ENCODE measurements around the gene SAG.
A peak's percentile ranks its signal among the peaks of the same experiment; 100 is the strongest.

SAG gene

GRCh38 chr2:233387667-233388528, 80.3 kb downstream of the SAG start:
- no peaks in the 10 kb centered on the region for H3K27me3 ChIP-seq (ENCODE audit: control insufficient read depth in 1 of 2, insufficient read depth in 2 of 2, low read length in 2 of 2)
- no peaks in the 10 kb centered on the region for H3K36me3 ChIP-seq (ENCODE audit: control insufficient read depth in 2 of 2, insufficient read depth in 2 of 2, low read length in 2 of 2)
- H3K4me1 ChIP-seq (ENCODE audit: control insufficient read depth, insufficient read depth, low read length): peaks cover 44% of the 10 kb centered on the region
- H3K9ac ChIP-seq (ENCODE audit: low read length in 2 of 2): peak overlapping the region; percentile 65 to 86
- peak overlapping the region; percentile 99 for H3K27ac ChIP-seq (ENCODE audit: low read length)
- H3K4me3 ChIP-seq (ENCODE audit: low read length in 2 of 2): peak overlapping the region; percentile 31 to 65
- no peaks in the 10 kb centered on the region for H3K9me3 ChIP-seq (ENCODE audit: control insufficient read depth in 2 of 2, low read length in 2 of 2)

- peak overlapping the region; percentile 60 for H3K27ac ChIP-seq (ENCODE audit: low read length)
- H3K9me3 ChIP-seq (ENCODE audit: control insufficient read depth in 2 of 2, low read length in 2 of 2): no peaks in the 10 kb centered on the region
- no peak overlapping the region for H3K9ac ChIP-seq (ENCODE audit: low read length in 2 of 2)
- no peaks in the 10 kb centered on the region for H3K27me3 ChIP-seq (ENCODE audit: control insufficient read depth in 1 of 2, insufficient read depth in 2 of 2, low read length in 2 of 2)
- H3K36me3 ChIP-seq (ENCODE audit: control insufficient read depth in 2 of 2, insufficient read depth in 2 of 2, low read length in 2 of 2): no peaks in the 10 kb centered on the region
- H3K4me1 ChIP-seq (ENCODE audit: control insufficient read depth, insufficient read depth, low read length): peaks cover 38% of the 10 kb centered on the region
- H3K4me3 ChIP-seq (ENCODE audit: low read length in 2 of 2): no peak overlapping the region
Observed at GRCh38 chr2:233389601-233390125, 82.0 kb downstream of the SAG start.

- Histone ChIP-seq H3K36me3 (ENCODE audit: control insufficient read depth in 2 of 2, insufficient read depth in 2 of 2, low read length in 2 of 2) (no peaks in the 10 kb centered on the region), H3K9ac (ENCODE audit: low read length in 2 of 2) (no peak overlapping the region)
Observed at GRCh38 chr2:233395687-233396086, 88.1 kb downstream of the SAG start.

More at GRCh38 chr2:233395687-233396086, 88.1 kb downstream of the SAG start:
- no peak overlapping the region for H3K27ac ChIP-seq (ENCODE audit: low read length)
- no peaks in the 10 kb centered on the region for H3K27me3 ChIP-seq (ENCODE audit: control insufficient read depth in 1 of 2, insufficient read depth in 2 of 2, low read length in 2 of 2)
- no peaks in the 10 kb centered on the region for H3K4me1 ChIP-seq (ENCODE audit: control insufficient read depth, insufficient read depth, low read length)
- no peaks in the 10 kb centered on the region for H3K9me3 ChIP-seq (ENCODE audit: control insufficient read depth in 2 of 2, low read length in 2 of 2)
- no peak overlapping the region for H3K4me3 ChIP-seq (ENCODE audit: low read length in 2 of 2)

Data from stomach smooth muscle (tissue), 2 donors.